HuH-7.5 (cell line): ENCODE measurements around the gene ZNF541.
A peak's percentile ranks its signal among the peaks of the same experiment; 100 is the strongest.

ENCODE experiments used
- DNase-seq: peaks from one replicate; pipeline ENCODE4 v3.0.0; 2011; ENCODE audit warnings: low spot score

Gene ZNF541, protein sequence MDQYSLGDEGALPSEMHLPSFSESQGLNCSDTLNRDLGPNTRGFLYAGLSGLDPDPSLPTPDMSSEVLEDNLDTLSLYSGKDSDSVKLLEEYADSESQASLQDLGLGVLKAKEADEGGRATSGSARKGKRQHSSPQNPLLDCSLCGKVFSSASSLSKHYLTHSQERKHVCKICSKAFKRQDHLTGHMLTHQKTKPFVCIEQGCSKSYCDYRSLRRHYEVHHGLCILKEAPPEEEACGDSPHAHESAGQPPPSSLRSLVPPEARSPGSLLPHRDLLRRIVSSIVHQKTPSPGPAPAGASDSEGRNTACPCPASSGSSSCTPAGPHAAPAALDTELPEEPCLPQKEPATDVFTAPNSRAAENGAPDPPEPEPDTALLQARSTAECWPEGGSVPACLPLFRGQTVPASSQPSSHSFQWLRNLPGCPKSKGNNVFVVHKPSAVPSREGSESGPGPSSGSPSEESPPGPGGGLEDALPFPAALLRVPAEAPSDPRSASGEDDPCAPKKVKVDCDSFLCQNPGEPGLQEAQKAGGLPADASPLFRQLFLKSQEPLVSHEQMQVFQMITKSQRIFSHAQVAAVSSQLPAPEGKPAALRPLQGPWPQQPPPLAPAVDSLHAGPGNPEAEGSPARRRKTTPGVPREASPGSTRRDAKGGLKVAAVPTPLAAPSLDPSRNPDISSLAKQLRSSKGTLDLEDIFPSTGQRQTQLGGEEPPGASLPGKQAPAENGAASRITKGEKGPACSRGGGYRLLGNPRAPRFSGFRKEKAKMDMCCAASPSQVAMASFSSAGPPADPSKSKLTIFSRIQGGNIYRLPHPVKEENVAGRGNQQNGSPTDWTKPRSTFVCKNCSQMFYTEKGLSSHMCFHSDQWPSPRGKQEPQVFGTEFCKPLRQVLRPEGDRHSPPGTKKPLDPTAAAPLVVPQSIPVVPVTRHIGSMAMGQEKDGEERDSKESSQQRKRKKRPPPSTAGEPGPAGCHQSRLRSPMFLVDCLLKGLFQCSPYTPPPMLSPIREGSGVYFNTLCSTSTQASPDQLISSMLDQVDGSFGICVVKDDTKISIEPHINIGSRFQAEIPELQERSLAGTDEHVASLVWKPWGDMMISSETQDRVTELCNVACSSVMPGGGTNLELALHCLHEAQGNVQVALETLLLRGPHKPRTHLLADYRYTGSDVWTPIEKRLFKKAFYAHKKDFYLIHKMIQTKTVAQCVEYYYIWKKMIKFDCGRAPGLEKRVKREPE (N-terminal part only)

DNA sequence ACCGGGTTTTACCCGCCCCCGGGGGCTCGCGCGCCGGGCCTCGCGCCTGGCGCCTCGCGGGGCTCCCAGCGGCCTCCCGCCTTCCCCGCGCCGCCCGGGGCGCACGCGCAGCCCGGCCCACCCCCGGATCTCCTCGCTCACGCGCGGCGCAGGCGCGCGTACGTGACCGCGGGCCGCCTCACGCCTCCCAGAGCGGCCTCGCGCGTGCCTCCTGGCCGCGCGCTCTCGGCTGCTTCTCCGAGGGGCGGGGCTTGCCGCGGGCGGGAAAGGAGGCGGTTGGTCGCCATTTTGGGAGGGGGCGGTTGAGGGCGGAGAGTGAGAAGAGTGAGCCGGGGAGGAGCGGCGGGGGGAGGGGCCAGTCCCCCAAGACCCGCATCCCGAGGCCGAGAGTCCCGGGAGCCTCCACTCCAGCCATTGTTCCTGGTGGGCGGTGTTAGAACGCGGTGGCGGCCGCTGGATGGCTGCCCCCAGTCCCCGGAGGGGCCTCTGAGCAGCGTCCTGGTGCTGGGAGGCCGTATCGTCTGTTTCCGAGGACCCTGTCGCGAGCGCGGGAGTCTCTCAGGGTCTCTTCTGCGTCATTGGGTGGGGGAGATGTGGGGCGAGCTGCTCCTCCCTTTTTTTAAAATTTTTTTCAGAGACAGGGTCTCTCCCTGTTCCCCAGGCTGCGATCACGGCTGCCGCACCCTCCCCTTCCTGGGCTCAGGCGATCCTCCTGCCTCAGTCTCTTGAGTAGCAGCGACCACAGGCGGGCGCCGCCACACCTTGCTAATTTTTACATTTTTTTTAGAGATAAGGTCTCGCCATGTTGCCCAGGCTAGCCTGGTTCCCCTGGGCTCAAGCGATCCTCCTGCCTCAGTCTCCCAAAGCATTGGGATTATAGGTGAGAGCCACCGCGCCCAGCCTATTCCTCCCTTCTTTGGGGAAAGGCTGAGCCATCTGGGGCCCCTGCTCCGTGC lies at the start of gene ZNF541:
Gene ZNF541, minus strand, starts transcription at position 78 of the 956 bp plus-strand sequence. CDS start 17,292 bp downstream, outside the sequence.
- DNase-seq = no peak

DNA sequence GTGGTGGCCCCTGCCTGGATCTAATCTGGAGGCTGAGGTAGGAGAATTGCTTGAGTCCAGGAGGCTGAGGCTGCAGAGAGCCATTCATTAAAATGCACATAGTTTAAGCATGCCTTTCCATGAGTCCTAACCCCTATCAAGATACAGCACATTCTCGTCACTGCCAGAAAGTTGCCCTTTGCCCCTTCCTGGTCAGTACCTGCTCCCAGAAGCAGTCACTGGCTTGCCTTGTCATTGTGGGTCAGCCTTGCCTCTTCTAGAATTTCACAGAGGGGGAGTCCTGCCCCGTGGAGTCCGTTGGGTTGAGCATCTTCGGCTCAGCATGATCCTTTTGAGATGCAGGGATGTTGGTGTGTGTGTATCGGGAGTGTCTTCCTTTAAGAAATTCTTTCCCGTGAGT lies 46.8 kb upstream of the ZNF541 start:
- no peak for DNase-seq

DNA sequence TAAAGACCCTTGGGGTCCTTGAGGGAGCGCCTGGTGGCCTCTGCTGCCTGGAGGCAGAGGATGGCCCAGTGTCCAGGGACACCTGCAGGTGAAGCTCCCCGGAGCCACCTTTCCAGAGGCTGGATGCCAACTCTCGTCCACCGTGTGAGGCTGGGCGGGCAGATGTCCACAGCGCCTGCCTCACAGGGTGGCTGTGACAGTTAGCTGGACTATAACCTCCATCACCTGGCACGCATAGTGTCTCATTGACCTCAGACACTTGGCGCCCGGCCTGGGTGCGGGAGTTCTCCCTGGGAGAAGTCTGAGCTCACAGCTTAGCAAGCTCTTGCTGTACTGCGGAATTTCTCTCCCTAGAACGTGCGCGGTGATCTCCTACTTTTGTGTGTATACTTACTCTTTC lies 45.8 kb upstream of the ZNF541 start:
- no peak for DNase-seq

DNA sequence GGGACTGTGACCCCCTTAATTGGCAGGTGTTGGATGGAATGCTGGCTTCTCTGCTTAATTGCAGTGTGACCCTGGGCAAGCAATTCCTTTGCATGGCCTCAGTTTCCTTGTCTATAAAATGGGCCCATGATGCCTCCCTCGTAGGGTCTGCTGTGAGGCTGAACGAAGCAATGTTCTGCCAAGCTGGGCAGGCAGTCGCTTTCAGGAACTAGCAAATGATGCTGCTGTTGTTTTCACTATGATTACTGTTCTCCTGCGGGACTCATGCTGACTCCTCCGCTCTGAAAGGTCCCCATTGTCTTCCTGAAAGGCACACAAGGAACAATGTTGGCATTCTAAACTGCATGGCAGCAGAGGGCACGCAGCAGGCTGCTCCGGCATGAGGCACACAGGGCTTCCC lies 42.8 kb upstream of the ZNF541 start:
- DNase-seq = no peak

DNA sequence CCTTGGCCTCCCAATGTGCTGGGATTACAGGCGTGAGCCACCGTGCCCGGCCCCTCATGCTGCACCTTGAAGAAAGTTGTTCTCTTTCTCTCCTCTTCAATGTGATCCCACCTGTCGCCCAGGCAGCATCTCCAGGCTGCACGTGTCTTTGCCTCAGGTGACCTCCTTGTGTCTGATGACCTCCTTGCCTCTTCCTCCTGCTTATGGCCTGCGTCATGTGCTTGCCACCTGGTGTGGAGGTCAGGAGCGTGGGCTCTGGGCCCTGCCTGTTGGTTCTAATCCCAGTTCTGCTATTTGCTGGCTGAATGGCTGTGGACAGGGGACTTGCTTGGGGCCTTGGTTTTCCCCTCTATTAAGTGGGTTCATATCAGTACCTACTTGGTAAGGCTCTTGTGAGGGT lies 42.3 kb upstream of the ZNF541 start:
- DNase-seq = no peak

DNA sequence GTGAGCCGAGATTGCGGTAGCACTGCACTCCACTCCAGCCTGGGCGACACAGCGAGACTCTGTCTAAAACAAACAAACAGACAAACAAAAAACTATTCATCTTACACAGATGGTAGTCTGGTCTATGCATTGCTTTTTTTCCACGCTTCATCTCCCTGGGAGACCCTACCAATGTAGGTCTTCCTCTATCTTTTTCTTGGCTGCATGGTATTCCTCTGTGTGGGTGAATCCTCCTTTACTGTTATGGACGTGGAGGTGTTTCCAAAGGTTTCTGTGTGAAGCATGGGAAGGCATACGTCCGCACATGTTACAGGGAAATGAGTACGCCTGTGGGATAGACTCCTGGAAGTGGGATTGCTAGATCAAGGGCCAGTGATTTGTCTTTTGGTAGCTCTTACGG lies 41.6 kb upstream of the ZNF541 start:
- no peak for DNase-seq

DNA sequence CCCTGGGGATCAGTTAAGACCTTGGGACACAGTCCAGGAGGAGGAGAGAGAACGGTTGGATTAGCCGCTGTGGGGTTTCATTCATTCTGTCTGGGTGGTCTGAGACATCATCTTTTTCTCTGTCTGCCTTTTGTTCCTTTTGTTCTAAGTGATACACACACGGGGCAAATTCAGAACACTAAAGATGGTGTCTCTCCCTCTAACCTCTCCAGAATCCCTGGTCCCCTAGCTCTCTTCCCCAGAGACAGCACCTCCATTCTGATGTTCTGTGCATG lies 41.0 kb upstream of the ZNF541 start:
- DNase-seq = no peak

DNA sequence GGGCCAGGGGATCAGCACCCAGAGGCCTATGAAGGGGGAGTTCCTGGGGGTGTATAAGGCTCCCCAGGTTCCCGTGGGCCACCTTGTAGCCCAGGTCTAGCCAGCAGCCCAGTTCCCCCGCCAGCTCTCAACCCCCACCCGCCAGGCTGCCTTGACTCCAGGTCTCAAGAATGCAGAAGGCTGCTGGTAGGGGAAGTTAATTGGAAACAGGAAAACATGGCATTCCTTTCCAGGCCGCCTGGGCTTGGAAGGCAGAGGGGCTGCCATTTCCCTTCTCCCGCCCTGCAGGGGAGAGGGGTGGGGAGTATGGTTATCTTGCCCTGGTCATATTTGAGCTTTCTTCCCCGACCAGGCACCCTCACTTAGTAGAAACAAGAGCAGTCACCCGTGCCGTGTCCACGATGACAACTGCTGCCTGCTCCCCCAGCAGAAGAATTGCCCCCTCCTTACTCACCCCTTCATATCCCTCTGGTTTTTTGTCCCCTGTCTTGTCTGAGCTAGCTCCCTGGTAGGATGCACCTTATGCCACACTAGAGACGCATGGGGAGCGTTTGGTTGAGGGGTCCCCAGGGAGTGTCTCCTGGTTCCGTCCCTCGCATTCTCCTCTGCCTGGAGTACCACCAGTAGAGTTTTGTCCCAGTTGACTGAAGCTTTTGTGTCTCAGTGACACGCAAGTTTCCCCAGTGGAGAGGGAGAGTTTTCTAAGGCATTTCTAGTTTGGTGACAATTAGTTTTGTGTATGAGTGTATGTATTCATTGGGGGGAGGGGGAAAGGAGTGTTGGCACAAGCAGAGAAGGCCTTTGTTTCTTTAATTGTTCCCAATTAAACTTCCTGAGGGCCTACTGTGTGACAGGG lies 40.4 kb upstream of the ZNF541 start:
- DNase-seq = no peak

DNA sequence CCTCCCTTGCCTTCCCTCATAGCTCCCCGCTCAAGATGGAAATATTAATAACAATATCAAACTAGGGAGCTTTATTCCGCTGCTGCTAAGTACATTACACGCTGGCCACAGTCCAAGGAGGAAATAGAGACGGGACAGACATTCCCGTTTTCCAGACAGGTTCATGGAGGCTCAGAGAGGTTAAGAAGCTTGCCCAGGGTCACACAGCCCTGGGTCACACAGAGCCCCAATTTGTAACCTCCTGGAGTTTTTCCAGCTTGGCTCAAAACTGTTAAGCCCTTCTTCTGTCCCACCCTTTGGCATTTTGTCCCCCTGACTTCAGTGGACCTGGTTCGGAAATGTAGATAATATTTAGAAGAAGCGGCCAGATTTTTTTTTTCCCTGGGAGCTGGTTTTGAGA lies 38.0 kb upstream of the ZNF541 start:
- no peak for DNase-seq

DNA sequence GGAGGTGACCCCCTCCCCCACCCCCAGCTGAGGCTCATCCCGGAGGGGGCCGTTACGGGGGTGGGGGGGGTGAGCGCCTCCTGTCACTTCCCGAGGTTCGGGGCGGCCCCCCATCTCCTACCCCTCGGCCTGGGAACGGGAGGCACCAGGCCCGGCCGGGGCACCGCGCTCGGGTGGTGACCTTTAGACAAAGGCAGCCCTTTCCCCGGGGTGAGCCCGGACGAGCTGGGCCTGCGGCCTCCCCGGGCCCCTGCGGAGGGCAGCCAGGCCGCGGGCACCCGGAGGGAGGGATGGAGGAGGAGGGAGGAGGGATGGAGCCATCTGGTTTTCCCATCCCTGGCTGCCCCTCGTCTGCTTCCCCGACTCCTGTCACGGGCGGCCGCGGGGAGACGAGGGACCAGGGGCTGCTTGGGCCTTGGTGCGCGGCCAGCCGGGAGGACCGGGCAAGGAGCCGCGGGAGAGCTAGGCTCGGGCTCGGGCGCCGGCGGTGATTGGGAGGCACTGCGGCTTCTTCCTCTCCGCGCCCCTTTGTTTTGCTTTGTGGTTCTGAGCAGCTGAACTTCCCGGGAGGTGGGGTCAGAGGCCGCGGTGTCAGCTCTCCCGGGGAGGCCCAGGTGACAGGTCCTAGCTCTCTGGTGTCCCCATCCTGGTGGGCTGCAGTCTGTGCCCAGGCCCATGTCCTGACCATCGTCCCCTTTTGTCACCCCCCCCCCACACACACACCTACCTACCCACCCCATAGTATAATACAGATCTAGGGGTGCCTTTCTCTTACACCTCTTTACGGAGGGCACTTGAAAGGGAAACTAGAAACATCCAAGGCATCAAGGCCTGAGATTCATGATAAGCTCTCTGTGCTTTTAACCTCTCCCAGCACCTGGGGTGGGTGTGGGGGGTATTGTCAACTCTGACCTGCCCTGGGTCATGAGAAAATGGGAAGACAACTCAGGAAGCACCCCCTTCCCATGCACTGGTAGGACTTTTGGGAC lies 37.3 kb upstream of the ZNF541 start:
- peak; percentile 56 for DNase-seq

DNA sequence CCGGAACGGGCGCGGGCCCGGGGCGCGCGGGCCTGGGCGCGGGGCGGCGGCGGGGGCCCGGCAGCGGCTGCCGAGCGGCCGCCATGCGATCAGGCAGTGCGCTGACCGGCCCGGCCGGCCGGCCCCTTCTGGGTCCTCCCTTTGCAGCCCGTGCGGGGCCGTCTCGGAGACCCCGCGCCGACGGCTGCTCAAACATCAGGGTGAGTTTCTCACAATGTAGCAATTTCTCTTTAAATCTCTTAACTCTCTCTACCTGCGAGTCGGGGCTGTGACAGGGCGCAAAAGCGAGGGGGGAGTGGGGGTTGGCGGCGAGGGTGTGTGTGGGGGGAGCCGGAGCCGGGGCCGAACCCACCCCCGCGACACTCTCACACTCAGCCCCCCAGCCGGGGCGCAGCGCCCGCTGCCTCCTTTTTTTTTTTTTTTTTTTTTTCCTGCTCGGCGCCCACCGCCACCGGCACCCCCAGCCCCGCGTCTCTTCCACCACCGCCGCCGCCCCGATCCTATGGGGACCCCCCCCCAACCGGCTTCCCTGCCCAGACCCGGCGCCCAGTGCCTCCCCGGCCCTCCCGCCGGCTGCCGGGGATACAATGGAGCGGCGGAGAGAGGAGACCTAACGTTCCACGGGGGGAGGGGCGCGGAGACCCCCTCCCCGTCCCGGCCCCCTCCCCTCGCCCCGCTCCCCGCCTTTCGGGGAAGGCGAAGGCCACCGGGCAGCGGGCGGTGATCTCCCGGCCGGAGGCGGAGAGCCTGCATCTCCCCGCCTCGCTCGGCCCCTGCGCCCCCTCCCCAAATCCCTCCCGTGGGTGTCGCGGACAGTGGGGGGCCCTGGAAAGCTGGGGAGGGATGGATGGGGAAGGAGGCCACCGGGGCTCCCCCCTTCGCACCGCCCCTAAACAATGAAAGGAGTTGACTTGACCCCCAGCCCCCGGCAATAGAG lies 36.3 kb upstream of the ZNF541 start, which contains the start of gene BICRA:
Gene BICRA, plus strand, starts transcription at position 166 of the 937 bp plus-strand sequence. CDS start 64,441 bp downstream, outside the sequence.
- DNase-seq = peak; percentile 85

DNA sequence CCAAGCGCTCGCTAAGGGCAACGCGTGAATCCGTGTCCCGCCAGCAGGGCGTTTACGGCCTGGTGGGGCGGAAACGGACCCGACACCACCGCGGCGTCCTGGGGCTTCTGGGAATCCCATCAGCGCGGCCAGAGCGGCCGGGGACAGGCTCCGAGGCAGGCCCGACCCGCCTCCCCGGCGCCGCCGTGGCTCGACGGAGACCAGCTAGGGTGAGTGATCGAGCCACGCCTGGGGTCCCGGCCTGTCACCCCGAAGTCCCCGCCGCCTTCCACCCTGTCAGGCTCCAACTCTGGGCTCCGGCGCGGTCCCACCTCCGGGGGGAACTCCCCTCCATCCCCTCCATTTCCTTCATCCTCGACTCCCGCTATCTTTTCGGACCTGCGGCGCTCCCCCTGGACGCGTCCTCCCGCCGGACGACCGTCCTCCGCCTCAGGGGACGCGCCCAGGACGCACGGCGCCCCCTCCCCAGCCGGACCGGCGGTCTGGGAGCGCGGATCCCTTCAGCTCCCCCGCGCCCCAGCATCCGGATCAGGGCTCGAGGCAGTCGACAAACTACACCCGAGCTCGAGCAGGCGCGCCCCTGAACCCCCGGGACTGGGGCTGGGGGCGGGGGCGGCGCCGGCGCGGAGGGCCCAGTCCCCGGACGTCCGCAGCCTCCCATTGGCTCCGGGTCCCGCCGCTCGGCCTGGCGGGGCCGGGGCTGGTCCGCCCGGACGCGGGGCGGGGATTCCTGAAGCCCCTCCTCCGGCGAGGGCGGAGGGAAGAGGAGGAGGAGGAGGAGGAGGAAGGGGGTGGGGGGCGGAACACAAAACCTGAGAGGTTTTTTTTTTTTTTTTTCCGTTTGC lies 35.3 kb upstream of the ZNF541 start:
- DNase-seq = peak; percentile 95

DNA sequence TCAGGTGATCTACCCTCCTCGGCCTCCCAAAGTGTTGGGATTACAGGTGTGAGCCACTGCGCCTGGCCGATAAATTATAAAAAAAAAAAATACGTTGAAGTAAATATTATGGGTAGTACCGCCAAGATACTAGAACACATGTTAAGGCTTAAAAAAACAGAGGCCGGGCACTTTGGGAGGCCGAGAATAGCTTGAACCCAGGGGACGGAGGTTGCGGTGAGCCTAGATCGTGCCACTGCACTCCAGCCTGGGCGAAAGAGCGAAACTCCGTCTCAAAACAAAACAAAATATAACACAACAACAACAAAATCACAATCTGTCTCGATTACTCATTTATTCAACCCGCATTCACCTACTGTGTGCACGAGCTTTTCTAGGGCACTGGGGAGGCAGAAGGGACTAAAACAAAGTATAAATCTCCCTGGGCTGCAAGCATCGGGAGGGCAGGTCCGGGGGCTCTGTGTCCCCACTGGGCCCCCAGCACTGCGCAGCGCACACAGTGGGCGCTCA lies 34.7 kb upstream of the ZNF541 start:
- DNase-seq = no peak

DNA sequence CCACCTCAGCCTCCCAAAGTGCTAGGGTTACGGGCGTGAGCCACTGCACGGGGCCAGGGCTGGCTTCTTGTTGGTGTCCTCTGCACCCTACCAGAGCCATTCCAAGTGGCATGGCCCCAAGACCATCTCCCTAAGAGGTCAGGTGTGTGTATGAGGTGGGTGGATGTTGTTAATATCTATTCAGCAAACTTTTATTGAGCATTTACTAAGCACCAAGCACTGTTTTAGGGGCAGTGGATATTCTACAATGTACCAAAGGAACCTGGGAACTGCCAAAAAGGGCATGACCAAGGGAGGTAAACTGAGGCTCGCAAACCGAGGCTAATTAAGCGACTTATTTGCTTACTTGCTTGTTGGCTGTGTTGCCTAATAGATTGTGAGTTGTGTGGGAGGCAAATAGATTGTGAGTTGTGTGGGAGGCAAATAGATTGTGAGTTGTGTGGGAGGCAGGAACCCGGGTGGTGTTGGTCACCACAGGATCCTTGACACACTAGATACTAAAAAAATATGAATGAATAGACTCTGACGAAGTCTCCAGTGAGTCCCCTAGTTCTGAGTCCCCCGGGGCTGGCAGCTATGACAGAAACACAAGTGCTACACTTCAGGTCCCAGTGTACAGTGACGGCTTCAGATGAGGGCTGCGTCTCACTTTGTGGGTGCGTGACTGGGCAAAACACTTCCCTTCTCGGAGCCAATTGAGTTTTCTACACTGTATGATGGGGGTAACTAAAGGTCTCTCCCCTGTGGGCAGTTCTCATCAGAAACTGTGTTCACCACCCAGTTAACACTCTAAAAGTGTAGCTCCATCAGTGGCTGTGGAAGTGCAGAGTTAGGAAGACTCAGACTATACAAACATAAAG lies 31.0 kb upstream of the ZNF541 start:
- no peak for DNase-seq

DNA sequence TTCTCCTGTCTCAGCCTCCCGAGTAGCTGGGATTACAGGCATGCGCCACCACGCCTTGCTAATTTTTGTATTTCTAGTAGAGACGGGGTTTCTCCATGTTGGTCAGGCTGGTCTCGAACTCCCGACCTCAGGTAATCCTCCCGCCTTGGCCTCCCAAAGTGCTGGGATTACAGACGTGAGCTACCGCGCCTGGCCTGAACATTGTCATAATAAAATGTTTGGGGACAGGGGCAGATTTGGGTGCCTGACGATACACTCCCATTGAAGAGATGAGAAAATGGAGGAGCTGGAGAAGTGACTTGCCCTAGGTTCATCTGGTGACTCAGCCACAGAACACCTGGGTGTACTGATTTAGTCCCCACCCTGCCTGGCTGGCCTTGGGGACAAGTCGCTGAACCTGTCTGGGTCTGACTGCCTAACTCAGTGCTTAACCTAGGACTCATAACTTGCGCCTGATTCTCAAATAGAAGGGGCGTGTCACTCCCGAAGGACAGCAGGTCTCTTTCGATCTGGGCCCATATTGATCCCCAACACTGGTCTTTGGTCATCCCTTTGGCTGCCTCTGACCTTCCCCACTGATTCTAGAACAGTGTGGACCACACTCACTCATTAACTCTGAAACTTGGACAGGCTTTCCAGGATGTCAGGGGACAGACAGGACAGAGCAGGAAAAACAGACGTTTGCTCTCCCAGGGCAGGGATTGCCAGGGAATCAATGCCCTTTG lies 28.4 kb upstream of the ZNF541 start:
- DNase-seq = no peak
